Activated T-helper 2 cell treated with anti-CD3 and anti-CD28 coated beads, Interferon-gamma antibody, Interleukin-2, Interleukin-4, amounts not matched to agents 10 μg/mL and 5 μg/mL and 100 μg/mL, durations not matched to agents 14 hours and 24 hours and 36 hours (primary cell): Measurements from ENCODE around the gene ELAVL2. TPM values are rescaled to one million over a fixed set of nuclear protein-coding genes. Genes with fewer than 3 reads are reported as not detected.

Experiments used
- DNase-seq: peaks from one replicate; pipeline ENCODE4 v3.0.0; 2021; ENCODE audit warnings: low spot score
- H3K27ac Mint-ChIP-seq: one replicate; pipeline ENCODE4 v1.8.0; 2021; ENCODE audit warnings: mixed read lengths
- H3K27me3 Mint-ChIP-seq: one replicate; pipeline ENCODE4 v1.8.0; 2021; ENCODE audit warnings: low read depth, mixed read lengths
- H3K36me3 Mint-ChIP-seq: one replicate; pipeline ENCODE4 v1.8.0; 2021; ENCODE audit warnings: low read depth, mixed read lengths
- H3K4me1 Mint-ChIP-seq: one replicate; pipeline ENCODE4 v1.8.0; 2021; ENCODE audit warnings: low read depth, mixed read lengths
- H3K4me3 Mint-ChIP-seq: one replicate; pipeline ENCODE4 v1.8.0; 2021; ENCODE audit warnings: low read depth, mild to moderate bottlenecking, moderate library complexity, mixed read lengths
- H3K9me3 Mint-ChIP-seq: one replicate; pipeline ENCODE4 v1.8.0; 2021; ENCODE audit warnings: mixed read lengths
- intact Hi-C: fragments of 100-400 bp; cut with micrococcal nuclease; formaldehyde crosslinking; loops from one replicate; pipeline ENCODE4 v1.15.1; 2023
- total RNA-seq: library from RNA; stranded (reverse); gene quantifications from 2 replicates; pipeline ENCODE4 v1.2.3, GENCODE V29; 2022

ELAVL2 gene
- total RNA-seq, 1 donor from 2014 or later, result not detected

DNA sequence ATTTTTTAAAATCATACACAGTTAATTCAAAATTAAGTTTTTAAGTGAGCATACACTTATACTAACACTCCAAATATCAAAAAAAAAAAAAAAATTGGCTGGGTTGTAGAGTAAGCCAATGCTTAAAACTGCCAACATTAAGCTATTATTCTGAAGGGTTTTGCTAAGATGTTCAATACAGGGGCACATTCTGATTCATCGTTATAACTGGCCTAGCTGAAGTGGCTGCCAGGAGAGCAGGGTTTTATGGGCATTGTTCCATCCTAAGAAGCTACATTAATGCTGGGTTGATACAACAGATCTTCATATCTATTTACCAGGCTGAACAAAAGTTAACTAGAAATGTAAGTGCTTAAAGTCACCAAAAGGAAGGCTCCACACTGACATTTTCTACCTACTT, 13.4 kb downstream of the ELAVL2 start:
- intact Hi-C loops, result no loop called here
- Mint-ChIP-seq H3K27ac (no peak overlapping the region), H3K4me3 (no peak overlapping the region), H3K27me3 (no peaks in the 10 kb centered on the region), H3K4me1 (no peaks in the 10 kb centered on the region), H3K9me3 (peaks cover 3% of the 10 kb centered on the region), H3K36me3 (no peaks in the 10 kb centered on the region)
- no peak for DNase-seq

DNA sequence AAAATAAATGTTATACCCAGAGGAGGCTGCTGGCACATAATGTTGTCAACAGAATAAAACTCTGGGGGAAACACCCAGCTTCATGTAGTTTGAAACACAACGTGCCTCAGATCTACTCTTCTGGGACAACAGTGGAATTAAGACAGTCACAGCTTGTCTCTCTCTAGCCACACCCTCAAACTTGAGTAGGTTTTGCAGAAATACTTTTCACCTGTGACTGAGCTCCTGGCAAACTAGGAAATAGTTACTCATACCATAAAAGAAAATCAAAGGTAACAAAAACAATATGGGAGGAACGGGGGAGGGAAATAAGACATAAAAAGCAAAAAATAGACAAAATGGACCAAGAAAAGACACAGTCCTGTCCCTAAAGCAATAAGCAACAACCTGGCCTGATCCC, 14.4 kb downstream of the ELAVL2 start:
- intact Hi-C loops, result no loop called here
- H3K27ac Mint-ChIP-seq, result no peak overlapping the region
- DNase-seq, result no peak
- no peak overlapping the region for H3K4me3 Mint-ChIP-seq
- H3K9me3 Mint-ChIP-seq, result peaks cover 3% of the 10 kb centered on the region
- no peaks in the 10 kb centered on the region for H3K27me3 Mint-ChIP-seq
- no peaks in the 10 kb centered on the region for H3K4me1 Mint-ChIP-seq
- no peaks in the 10 kb centered on the region for H3K36me3 Mint-ChIP-seq

- H3K27me3 Mint-ChIP-seq, result no peaks in the 10 kb centered on the region
- H3K9me3 Mint-ChIP-seq, result peaks cover 15% of the 10 kb centered on the region
- H3K4me3 Mint-ChIP-seq, result no peak overlapping the region
- no peaks in the 10 kb centered on the region for H3K36me3 Mint-ChIP-seq
- no peak overlapping the region for H3K27ac Mint-ChIP-seq
- intact Hi-C loops, result no loop called here
- no peak for DNase-seq
- no peaks in the 10 kb centered on the region for H3K4me1 Mint-ChIP-seq
Observed at GRCh38 chr9:23803216-23803615, 22.8 kb downstream of the ELAVL2 start.

DNA sequence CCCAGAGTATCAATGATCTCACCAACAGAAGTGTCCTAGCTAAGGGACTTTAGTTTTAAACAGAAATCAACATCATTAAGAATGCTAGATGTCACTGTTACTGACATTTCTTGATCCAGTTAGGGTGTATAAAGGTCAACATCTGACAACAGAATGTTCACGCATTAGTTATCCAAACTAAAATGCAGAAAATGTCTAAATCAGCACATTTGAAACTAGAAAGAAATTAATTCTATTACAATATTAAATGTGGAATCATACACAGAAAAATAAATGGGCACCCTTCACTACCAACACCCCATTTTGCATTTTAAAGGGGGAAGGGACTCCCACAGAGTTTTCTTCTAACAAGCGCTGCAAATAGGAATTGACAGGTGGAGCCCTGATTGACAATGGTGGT, 24.5 kb downstream of the ELAVL2 start:
- Mint-ChIP-seq H3K27me3 (no peaks in the 10 kb centered on the region), H3K27ac (no peak overlapping the region)

GRCh38 chr9:23799521-23799920, 26.5 kb downstream of the ELAVL2 start:
- Mint-ChIP-seq H3K9me3 (peaks cover 27% of the 10 kb centered on the region), H3K27ac (no peak overlapping the region), H3K4me1 (no peaks in the 10 kb centered on the region), H3K36me3 (no peaks in the 10 kb centered on the region), H3K4me3 (no peak overlapping the region), H3K27me3 (no peaks in the 10 kb centered on the region)
- DNase-seq, result no peak
- intact Hi-C loops, result no loop called here

More for the DNA sequence above, 24.5 kb downstream of the ELAVL2 start:
- Mint-ChIP-seq H3K4me3 (no peak overlapping the region), H3K36me3 (no peaks in the 10 kb centered on the region), H3K4me1 (no peaks in the 10 kb centered on the region), H3K9me3 (peaks cover 18% of the 10 kb centered on the region)
- intact Hi-C loops, result no loop called here
- no peak for DNase-seq

DNA sequence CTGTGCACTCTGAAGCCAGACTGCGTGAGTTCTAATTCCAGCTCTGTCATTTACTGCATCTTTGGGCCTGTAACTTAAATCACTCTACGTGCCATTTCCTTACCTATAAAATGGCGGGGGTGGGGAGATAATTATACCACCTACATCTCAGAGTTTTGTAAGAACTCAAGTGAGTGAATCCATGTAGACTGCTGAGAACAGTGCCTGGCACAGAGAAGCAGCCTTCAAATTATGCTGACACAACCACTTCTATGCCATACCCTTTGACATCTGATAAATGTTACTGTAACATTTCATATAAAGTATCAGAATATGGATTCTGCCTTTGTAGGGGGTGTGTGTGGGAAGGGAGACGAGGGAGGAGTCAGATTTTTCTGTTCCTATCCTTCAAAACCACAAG, 27.7 kb downstream of the ELAVL2 start:
- Mint-ChIP-seq H3K36me3 (no peaks in the 10 kb centered on the region), H3K27ac (no peak overlapping the region), H3K4me1 (no peaks in the 10 kb centered on the region), H3K4me3 (no peak overlapping the region), H3K9me3 (peaks cover 24% of the 10 kb centered on the region), H3K27me3 (no peaks in the 10 kb centered on the region)
- no peak for DNase-seq
- intact Hi-C loops, result no loop called here

GRCh38 chr9:23796209-23796608, 29.8 kb downstream of the ELAVL2 start:
- Mint-ChIP-seq H3K4me1 (no peaks in the 10 kb centered on the region), H3K36me3 (no peaks in the 10 kb centered on the region), H3K9me3 (peaks cover 18% of the 10 kb centered on the region), H3K27me3 (no peaks in the 10 kb centered on the region), H3K4me3 (no peak overlapping the region), H3K27ac (no peak overlapping the region)
- no peak for DNase-seq
- intact Hi-C loops, result no loop called here

DNA sequence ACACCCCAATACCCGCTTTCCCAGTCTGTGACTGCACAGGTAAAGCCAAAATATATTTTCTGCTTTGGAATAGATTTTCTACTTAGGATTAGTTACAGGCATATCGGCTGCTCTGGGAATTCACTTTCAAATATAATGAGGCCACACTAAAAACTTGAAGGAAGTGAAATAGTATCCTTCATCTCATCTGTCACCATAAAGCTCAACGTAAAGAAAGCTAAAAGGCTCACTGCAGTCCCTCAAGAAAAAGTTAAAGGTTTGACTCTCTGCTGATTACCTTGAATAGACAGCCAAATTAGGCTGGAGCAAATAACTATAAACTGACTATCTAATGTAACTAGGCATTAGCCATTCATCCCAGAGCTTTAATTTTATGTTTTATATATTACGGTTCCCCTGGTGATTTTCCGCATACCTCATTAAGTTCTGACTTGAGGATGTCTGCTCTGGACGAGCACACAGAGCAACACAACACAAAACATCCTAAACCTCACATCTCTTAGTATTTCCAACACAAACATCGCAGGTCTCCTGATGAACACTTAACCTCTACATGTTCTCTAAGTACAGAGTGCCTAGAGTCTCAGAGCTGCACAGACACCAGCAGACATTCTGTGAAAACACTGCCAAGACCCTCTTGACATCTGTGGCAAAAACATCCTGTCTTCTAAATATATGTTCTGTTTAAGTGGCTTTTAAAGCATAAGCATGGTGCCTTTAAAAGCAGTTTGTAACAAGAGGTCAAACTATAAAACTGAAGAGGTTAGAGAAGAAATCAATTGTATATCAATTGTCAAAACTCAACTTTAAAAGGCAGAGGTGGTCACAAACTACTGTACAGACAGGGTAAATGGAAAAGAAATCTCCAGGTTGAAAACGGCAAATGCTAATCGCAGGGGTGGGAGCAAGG, 35.4 kb downstream of the ELAVL2 start:
- H3K36me3 Mint-ChIP-seq, result no peaks in the 10 kb centered on the region
- no peaks in the 10 kb centered on the region for H3K27me3 Mint-ChIP-seq
- H3K4me3 Mint-ChIP-seq, result no peak overlapping the region
- H3K4me1 Mint-ChIP-seq, result no peaks in the 10 kb centered on the region
- intact Hi-C loops, result no loop called here
- H3K27ac Mint-ChIP-seq, result no peak overlapping the region
- H3K9me3 Mint-ChIP-seq, result peaks cover 15% of the 10 kb centered on the region
- no peak for DNase-seq

DNA sequence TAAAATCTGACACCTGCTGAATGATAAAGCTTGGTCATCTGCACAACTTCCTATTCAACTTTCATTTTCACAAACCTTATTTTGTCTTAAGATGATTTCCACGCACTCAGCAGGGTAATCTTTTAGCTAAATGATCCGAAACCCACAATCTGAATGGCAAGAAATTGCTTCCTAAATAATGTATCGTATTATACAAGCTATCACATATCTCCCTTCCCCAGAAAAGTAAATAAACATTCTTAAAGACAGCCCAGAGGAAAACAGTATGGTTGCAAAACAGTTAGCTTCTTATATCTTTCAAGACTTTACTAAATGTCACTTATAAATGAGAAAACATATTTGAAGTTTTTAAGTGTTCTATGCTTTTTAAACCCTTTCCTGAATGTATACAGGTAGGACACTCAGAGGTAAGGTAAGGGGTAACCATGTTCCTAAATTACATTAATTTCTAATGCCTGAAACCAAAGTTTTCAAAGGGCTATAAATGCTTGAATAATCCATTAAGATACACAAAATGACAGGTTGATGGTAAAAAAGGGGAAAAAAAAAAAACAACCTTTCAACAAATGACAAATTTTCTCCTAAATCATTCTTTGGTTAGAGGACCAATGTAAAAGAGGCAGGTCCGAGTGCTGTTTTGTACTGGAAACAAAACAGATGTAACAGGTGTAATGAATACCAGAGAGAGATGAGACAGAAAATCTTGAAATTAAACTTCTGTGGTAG, 36.3 kb downstream of the ELAVL2 start:
- Mint-ChIP-seq H3K27ac (no peak overlapping the region), H3K9me3 (peaks cover 14% of the 10 kb centered on the region), H3K27me3 (no peaks in the 10 kb centered on the region), H3K4me3 (no peak overlapping the region), H3K4me1 (no peaks in the 10 kb centered on the region), H3K36me3 (no peaks in the 10 kb centered on the region)
- DNase-seq, result no peak
- intact Hi-C loops, result no loop called here

- H3K27ac Mint-ChIP-seq, result no peak overlapping the region
- no peaks in the 10 kb centered on the region for H3K36me3 Mint-ChIP-seq
- no peak for DNase-seq
- no peak overlapping the region for H3K4me3 Mint-ChIP-seq
- H3K9me3 Mint-ChIP-seq, result peaks cover 27% of the 10 kb centered on the region
- H3K4me1 Mint-ChIP-seq, result no peaks in the 10 kb centered on the region
- H3K27me3 Mint-ChIP-seq, result no peaks in the 10 kb centered on the region
- intact Hi-C loops, result no loop called here
Observed at GRCh38 chr9:23784962-23785361, 41.1 kb downstream of the ELAVL2 start.

- peaks cover 21% of the 10 kb centered on the region for H3K9me3 Mint-ChIP-seq
- H3K27me3 Mint-ChIP-seq, result no peaks in the 10 kb centered on the region
- H3K4me3 Mint-ChIP-seq, result no peak overlapping the region
- no peaks in the 10 kb centered on the region for H3K36me3 Mint-ChIP-seq
- H3K27ac Mint-ChIP-seq, result no peak overlapping the region
- no peaks in the 10 kb centered on the region for H3K4me1 Mint-ChIP-seq
- intact Hi-C loops, result no loop called here
- no peak for DNase-seq
Observed at GRCh38 chr9:23783509-23783908, 42.5 kb downstream of the ELAVL2 start.

DNA sequence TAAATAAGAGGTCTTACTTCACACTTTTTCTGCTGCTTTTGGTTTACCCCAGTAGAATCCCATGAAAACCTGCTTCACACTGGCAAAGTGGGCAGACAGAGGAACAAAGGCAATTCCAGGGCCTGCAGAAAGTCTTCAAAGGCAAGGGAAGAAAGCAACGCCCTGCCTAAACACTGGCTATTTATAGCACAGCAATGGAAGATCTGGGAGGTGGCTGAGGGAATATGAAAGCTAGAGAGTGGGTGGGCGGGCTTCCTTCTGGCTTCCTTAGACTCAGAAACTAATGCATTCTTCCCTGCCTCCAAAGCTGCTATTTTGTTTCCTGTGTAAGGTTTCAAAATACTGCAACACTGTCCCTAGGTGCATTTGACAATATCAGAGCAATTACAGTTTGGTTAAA, 46.8 kb downstream of the ELAVL2 start:
- Mint-ChIP-seq H3K36me3 (no peaks in the 10 kb centered on the region), H3K27me3 (no peaks in the 10 kb centered on the region), H3K27ac (no peak overlapping the region), H3K4me1 (no peaks in the 10 kb centered on the region), H3K4me3 (no peak overlapping the region), H3K9me3 (peaks cover 34% of the 10 kb centered on the region)
- no peak for DNase-seq
- intact Hi-C loops, result no loop called here

DNA sequence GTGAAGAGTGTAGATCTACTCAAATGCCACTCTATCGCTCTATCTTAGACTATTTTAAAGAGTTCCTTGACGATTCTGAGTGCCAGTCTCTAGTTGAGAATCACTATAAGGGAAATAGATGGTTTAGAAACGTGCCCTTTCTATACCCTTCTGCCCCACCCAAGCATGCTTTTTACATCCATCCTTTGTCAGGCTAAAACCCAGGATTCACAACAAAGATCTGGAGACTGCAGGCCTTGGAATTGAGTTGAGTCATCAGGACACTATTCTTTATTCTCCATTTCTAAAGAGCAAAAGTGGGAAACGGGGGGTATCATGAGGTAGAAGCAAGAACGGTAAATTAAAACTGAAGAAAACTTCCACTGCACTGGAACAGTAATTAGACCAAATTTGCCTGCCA, 48.7 kb downstream of the ELAVL2 start:
- no peaks in the 10 kb centered on the region for H3K36me3 Mint-ChIP-seq
- H3K4me1 Mint-ChIP-seq, result no peaks in the 10 kb centered on the region
- no peaks in the 10 kb centered on the region for H3K27me3 Mint-ChIP-seq
- H3K4me3 Mint-ChIP-seq, result no peak overlapping the region
- H3K9me3 Mint-ChIP-seq, result peaks cover 26% of the 10 kb centered on the region
- intact Hi-C loops, result no loop called here
- no peak overlapping the region for H3K27ac Mint-ChIP-seq
- no peak for DNase-seq
